PC-9 (cell line): ENCODE measurements around the gene ERVV-1. TPM values are rescaled to one million over a fixed set of nuclear protein-coding genes. Genes with fewer than 3 reads are reported as not detected.
"Not testable (repeated sequence)": the region's sequence is repeated elsewhere in the genome, so short reads cannot be mapped to it uniquely, and the experiment has no call there.

Experiments
- BruUV-seq: library from RNA; stranded (reverse); fragments of 400-500 nt; replicated peaks from 2 replicates; lab custom pipeline; 2021; lab: Mats Ljungman, UMichigan
- CTCF ChIA-PET: fragments of 300-600 bp; sonication (Branson Sonifier 250); formaldehyde crosslinking; loops from one replicate; lab custom pipeline; 2022; ENCODE audit warnings: antibody characterized with exemption; lab: Charles Lee
- POLR2A ChIA-PET: fragments of 300-600 bp; sonication (Branson Sonifier 250); formaldehyde crosslinking; loops from one replicate; lab custom pipeline; 2022; ENCODE audit warnings: antibody characterized with exemption; ENCODE audit not compliant: unreplicated experiment; lab: Charles Lee
- DNase-seq, 2 experiments: peaks; one replicate each; pipeline versions ENCODE4 v3.0.0 to v3.0.0-alpha.2; 2015 to 2022; ENCODE audit warnings: mixed read lengths in 1 of 2
- H2AFZ ChIP-seq: fragments of 200-600 bp; sonication (generic); 2 replicates; pipeline ENCODE4 v1.8.1; 2017; ENCODE audit warnings: antibody characterized with exemption
- H3F3A ChIP-seq: fragments of 200-600 bp; sonication (generic); 2 replicates; pipeline ENCODE4 v1.8.1; 2017; ENCODE audit warnings: antibody characterized with exemption, mild to moderate bottlenecking, low read depth; ENCODE audit not compliant: insufficient read depth
- H3K27ac ChIP-seq: fragments of 200-600 bp; sonication (generic); 2 replicates; pipeline ENCODE4 v1.6.1; 2016; ENCODE audit warnings: mixed run types
- H3K27me3 ChIP-seq: fragments of 200-600 bp; sonication (generic); 2 replicates; pipeline ENCODE4 v1.6.1; 2016; ENCODE audit warnings: low read depth, mixed run types; ENCODE audit not compliant: insufficient read depth
- H3K36me3 ChIP-seq: fragments of 200-600 bp; sonication (generic); 2 replicates; pipeline ENCODE4 v1.6.1; 2016; ENCODE audit warnings: low read depth, mixed run types
- H3K4me1 ChIP-seq: fragments of 200-600 bp; sonication (generic); replicated peaks from 2 replicates; pipeline ENCODE4 v1.6.1; 2016; ENCODE audit warnings: mixed run types; ENCODE audit not compliant: insufficient read depth
- H3K4me2 ChIP-seq: fragments of 200-600 bp; sonication (generic); 2 replicates; pipeline ENCODE4 v1.6.1; 2017; ENCODE audit warnings: mixed run types
- H3K4me3 ChIP-seq: fragments of 200-600 bp; sonication (generic); 2 replicates; pipeline ENCODE4 v1.6.1; 2016; ENCODE audit warnings: mixed run types
- H3K79me2 ChIP-seq: fragments of 200-600 bp; sonication (generic); 2 replicates; pipeline ENCODE4 v1.6.1; 2017; ENCODE audit warnings: low read depth, mixed run types
- H3K9me2 ChIP-seq: fragments of 200-600 bp; sonication (generic); 2 replicates; pipeline ENCODE4 v1.8.1; 2017; ENCODE audit warnings: mild to moderate bottlenecking; ENCODE audit not compliant: insufficient read depth
- H3K9me3 ChIP-seq: fragments of 200-600 bp; sonication (generic); 2 replicates; pipeline ENCODE4 v1.8.1; 2016; ENCODE audit warnings: low read depth; ENCODE audit not compliant: insufficient read depth
- H4K20me1 ChIP-seq: fragments of 200-600 bp; sonication (generic); 2 replicates; pipeline ENCODE4 v1.8.1; 2017; ENCODE audit not compliant: insufficient read depth
- CTCF ChIP-seq: fragments of 200-600 bp; sonication (generic); conservative IDR thresholded peaks from 2 replicates; pipeline ENCODE4 v1.6.1; 2017; ENCODE audit warnings: mixed run types, antibody characterized with exemption, mild to moderate bottlenecking, moderate library complexity
- EZH2 ChIP-seq: fragments of 200-600 bp; sonication (generic); IDR thresholded peaks from 2 replicates; pipeline ENCODE4 v1.8.0; 2017; ENCODE audit warnings: antibody characterized with exemption, low read depth
- intact Hi-C: fragments of 100-400 bp; cut with micrococcal nuclease; formaldehyde crosslinking; loops from one replicate; pipeline ENCODE4 v1.10.0; 2022; ENCODE audit not compliant: unreplicated experiment
- total RNA-seq: library from RNA; stranded (reverse); gene quantifications from 2 replicates; pipeline ENCODE4 v1.2.3, GENCODE V29; 2021

ERVV-1 gene
- total RNA-seq, 1 experiment from 2014 or later = not detected

DNA sequence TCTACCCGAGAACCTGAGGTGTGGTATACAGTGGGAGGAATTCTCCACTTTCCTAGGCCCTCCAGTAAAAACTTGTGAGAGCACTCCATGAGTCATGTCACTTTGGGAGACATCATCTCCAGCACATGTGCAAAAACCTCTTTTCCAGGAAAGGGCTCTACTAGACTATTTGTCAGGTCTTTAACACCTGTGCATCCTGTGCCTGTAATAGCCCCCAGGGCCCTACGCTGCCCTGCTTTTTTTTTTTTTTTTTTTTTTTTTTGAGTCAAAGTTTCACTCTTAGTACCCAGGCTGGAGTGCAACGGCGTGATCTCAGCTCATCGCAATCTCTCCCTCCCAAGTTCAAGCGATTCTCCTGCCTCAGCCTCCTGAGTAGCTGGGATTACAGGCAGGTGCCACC is 1.7 kb upstream of the ERVV-1 start:
- ChIA-PET CTCF (no interaction called here), POLR2A (no interaction called here)
- H3K36me3 ChIP-seq = no peaks in the 10 kb centered on the region
- no peak overlapping the region for H3K4me2 ChIP-seq
- H3F3A ChIP-seq = peaks cover under 1% of the 10 kb centered on the region; the same call in 1 of the 2 replicates
- no peak overlapping the region for H2AFZ ChIP-seq
- intact Hi-C loops = no loop called here
- BruUV-seq = no TSS peak
- TF ChIP-seq CTCF = no peak
- TF ChIP-seq EZH2 = no peak
- H3K4me3 ChIP-seq = no peak overlapping the region
- no peaks in the 10 kb centered on the region for H3K79me2 ChIP-seq
- no peaks in the 10 kb centered on the region for H3K9me2 ChIP-seq
- H3K27me3 ChIP-seq = no peaks in the 10 kb centered on the region
- no peaks in the 10 kb centered on the region for H4K20me1 ChIP-seq
- H3K9me3 ChIP-seq = no peaks in the 10 kb centered on the region
- DNase-seq = no peak
- H3K27ac ChIP-seq = no peak overlapping the region
- no peaks in the 10 kb centered on the region for H3K4me1 ChIP-seq

DNA sequence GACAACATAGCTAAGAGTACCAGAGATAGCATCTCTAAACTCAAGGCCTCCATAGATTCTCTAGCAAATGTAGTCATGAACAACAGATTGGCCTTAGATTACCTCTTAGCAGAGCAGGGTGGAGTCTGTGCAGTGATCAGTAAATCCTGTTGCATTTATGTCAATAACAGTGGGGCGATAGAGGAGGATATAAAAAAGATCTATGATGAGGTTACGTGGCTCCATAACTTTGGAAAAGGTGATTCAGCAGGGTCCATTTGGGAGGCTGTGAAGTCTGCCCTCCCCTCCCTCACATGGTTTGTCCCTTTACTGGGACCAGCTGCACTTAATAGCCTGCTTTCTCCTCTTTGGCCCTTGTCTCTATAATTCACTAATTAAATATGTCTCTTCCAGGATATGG is 1.4 kb downstream of the ERVV-1 start:
- H3K9me3 ChIP-seq = 0 out of 2 replicates have a peak, but pooled peaks cover 2% of the 10 kb centered on the region

GRCh38 chr19:53015730-53016129 is 2.0 kb downstream of the ERVV-1 start:
- ChIA-PET POLR2A (no interaction called here), CTCF (no interaction called here)
- Histone ChIP-seq H2AFZ (no peak overlapping the region), H3F3A (peaks cover 5% of the 10 kb centered on the region; the same call in 1 of the 2 replicates), H3K4me1 (no peaks in the 10 kb centered on the region), H3K79me2 (no peaks in the 10 kb centered on the region), H4K20me1 (no peaks in the 10 kb centered on the region), H3K4me3 (no peak overlapping the region), H3K9me2 (no peaks in the 10 kb centered on the region), H3K9me3 (0 out of 2 replicates have a peak, but pooled peaks cover 2% of the 10 kb centered on the region), H3K36me3 (no peaks in the 10 kb centered on the region), H3K4me2 (no peak overlapping the region), H3K27ac (no peak overlapping the region), H3K27me3 (no peaks in the 10 kb centered on the region)
- BruUV-seq = no TSS peak
- intact Hi-C loops = no loop called here
- TF ChIP-seq EZH2 = no peak
- no peak for DNase-seq

More for the DNA sequence above, 1.4 kb downstream of the ERVV-1 start:
- Histone ChIP-seq H3K4me2 (no peak overlapping the region), H3K36me3 (no peaks in the 10 kb centered on the region), H3K27ac (no peak overlapping the region), H3K9me2 (no peaks in the 10 kb centered on the region), H3K79me2 (no peaks in the 10 kb centered on the region), H3K4me1 (no peaks in the 10 kb centered on the region), H2AFZ (no peak overlapping the region), H3F3A (peaks cover 5% of the 10 kb centered on the region; the same call in 1 of the 2 replicates), H3K27me3 (no peaks in the 10 kb centered on the region), H4K20me1 (no peaks in the 10 kb centered on the region), H3K4me3 (no peak overlapping the region)
- BruUV-seq = no TSS peak
- POLR2A ChIA-PET = no interaction called here
- no peak for DNase-seq
- TF ChIP-seq EZH2 = no peak
- CTCF ChIA-PET = no interaction called here
- intact Hi-C loops = no loop called here

DNA sequence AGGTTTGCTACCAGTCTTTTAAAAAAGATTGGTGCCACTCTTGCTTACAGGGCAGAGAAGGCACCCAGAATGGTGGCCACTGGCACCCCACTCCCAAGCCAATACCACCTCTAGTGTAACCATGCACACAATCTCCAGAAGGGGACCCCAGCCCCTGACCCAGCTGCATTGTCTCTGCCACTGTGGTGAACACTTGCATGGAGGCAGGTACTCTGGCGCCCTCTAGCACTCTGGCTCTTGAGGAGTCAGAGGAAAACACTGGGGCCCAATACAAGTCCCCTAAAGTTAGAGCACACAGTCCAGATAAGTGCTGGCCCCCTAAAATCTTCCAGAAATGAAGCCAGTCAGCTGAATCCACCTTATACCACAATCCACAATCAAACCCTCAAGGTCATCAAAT is 6.0 kb downstream of the ERVV-1 start:
- intact Hi-C loops = no loop called here
- H3F3A ChIP-seq = peaks cover 5% of the 10 kb centered on the region; the same call in 1 of the 2 replicates
- H3K4me1 ChIP-seq = no peaks in the 10 kb centered on the region
- no peak overlapping the region for H3K4me2 ChIP-seq
- BruUV-seq = no TSS peak
- ChIA-PET POLR2A (no interaction called here), CTCF (no interaction called here)
- no peaks in the 10 kb centered on the region for H3K9me2 ChIP-seq
- no peaks in the 10 kb centered on the region for H4K20me1 ChIP-seq
- H3K27me3 ChIP-seq = no peaks in the 10 kb centered on the region
- no peak for DNase-seq
- TF ChIP-seq CTCF = peak; percentile 36; the same call in 1 of the 2 replicates
- no peak for TF ChIP-seq EZH2
- peaks cover 9% of the 10 kb centered on the region; the same call in 1 of the 2 replicates for H3K9me3 ChIP-seq
- H2AFZ ChIP-seq = no peak overlapping the region
- H3K27ac ChIP-seq = no peak overlapping the region
- H3K36me3 ChIP-seq = no peaks in the 10 kb centered on the region
- no peaks in the 10 kb centered on the region for H3K79me2 ChIP-seq
- no peak overlapping the region for H3K4me3 ChIP-seq

DNA sequence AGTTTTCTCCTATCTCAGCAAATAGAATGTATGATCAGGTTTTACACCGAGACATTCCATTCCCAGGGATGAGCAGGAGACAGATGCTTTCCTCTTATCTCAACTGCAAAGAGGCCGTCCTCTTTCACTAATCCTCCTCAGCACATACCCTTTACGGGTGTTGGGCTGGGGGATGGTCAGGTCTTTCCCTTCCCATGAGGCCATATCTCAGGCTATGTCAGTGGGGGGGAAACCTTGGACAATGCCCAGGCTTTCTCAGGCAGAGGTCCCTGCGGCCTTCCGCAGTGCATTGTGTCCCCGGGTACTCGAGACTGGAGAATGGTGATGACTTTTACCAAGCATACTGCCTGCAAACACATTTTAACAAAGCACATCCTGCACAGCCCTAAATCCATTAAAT is 14.6 kb downstream of the ERVV-1 start:
- H4K20me1 ChIP-seq, intact Hi-C loops, H3K79me2 ChIP-seq, H3K4me1 ChIP-seq, H3K4me3 ChIP-seq, H3K27me3 ChIP-seq, H3K36me3 ChIP-seq, H3K4me2 ChIP-seq, CTCF ChIA-PET, DNase-seq, H3K9me2 ChIP-seq, POLR2A ChIA-PET, H3K9me3 ChIP-seq, H3F3A ChIP-seq, H2AFZ ChIP-seq, BruUV-seq, H3K27ac ChIP-seq: not testable (repeated sequence)
